Measurements from ENCODE around the gene KIF26A. TPM values are rescaled to one million over a fixed set of nuclear protein-coding genes. Genes with fewer than 3 reads are reported as not detected.

The KIF26A gene
- total and polyA plus RNA-seq, 2 of the 4 experiments (the other 2 are of a cell fraction), result not detected

- Histone ChIP-seq H2BK15ac (ENCODE audit: low read depth, low read length) (no peak overlapping the region), H3K4ac (ENCODE audit: low read depth, low read length) (no peak overlapping the region), H3K9me1 (ENCODE audit: insufficient read depth, low read length) (no peaks in the 10 kb centered on the region), H2AK9ac (replicated peaks; ENCODE audit: low read depth, low read length, poor library complexity) (no peak overlapping the region), H3K9me3 (ENCODE audit: control insufficient read depth, insufficient read depth, low read length) (peaks cover 48% of the 10 kb centered on the region), H4K8ac (ENCODE audit: low read depth in 2 of 2, low read length in 2 of 2) (no peak overlapping the region), H3K36me3 (ENCODE audit: control insufficient read depth, insufficient read depth, low read length) (no peaks in the 10 kb centered on the region), H3K79me1 (ENCODE audit: low read depth in 1 of 2, low read length in 2 of 2) (no peaks in the 10 kb centered on the region), H3K9ac (ENCODE audit: low read depth, low read length) (no peak overlapping the region), H3K23ac (ENCODE audit: low read depth, low read length) (no peak overlapping the region), H4K91ac (ENCODE audit: insufficient read depth, low read depth, low read length) (no peak overlapping the region), H3K4me2 (ENCODE audit: low read depth, low read length) (no peak overlapping the region), H3K27me3 (ENCODE audit: control insufficient read depth, insufficient read depth, low read length) (no peaks in the 10 kb centered on the region), H3K4me3 (ENCODE audit: insufficient read depth, low read depth, low read length) (no peak overlapping the region), H2BK20ac (ENCODE audit: low read depth, low read length) (no peak overlapping the region), H2BK5ac (ENCODE audit: low read depth, low read length, poor library complexity, severe bottlenecking) (no peak overlapping the region), H3K27ac (ENCODE audit: insufficient read depth, low read length) (no peak overlapping the region), H3K4me1 (ENCODE audit: control insufficient read depth, insufficient read depth, low read length) (no peaks in the 10 kb centered on the region), H2BK120ac (ENCODE audit: low read depth, low read length) (no peak overlapping the region), H3K14ac (replicated peaks; ENCODE audit: low read depth, low read length) (no peak overlapping the region), H2AFZ (replicated peaks; ENCODE audit: low read length, poor library complexity) (no peak overlapping the region), H4K20me1 (ENCODE audit: insufficient read depth, low read length) (no peaks in the 10 kb centered on the region), H3K56ac (ENCODE audit: extremely low read depth, insufficient read depth, low read length) (no peak overlapping the region), H2AK5ac (ENCODE audit: low read depth, low read length) (no peak overlapping the region), H4K5ac (ENCODE audit: low read depth, low read length) (no peak overlapping the region), H3K18ac (ENCODE audit: low read depth, low read length) (no peak overlapping the region)
- ChIA-PET CTCF (no interaction called here), POLR2A (ENCODE audit: unreplicated experiment) (no interaction called here)
- intact Hi-C loops (cut with micrococcal nuclease) (no loop called here), in situ Hi-C loops (cut with MboI; ENCODE audit: low sequenced_read_pairs) (no loop called here), dilution Hi-C loops (cut with HindIII; ENCODE audit: low sequenced_read_pairs, unreplicated experiment) (no loop called here)
- no peak for TF ChIP-seq CTCF (conservative IDR thresholded peaks at IDR 0.05; ENCODE audit: low read depth, low read length)
- TF ChIP-seq BHLHE40 (IDR thresholded peaks at IDR 0.05; ENCODE audit: low read depth, low read length), result no peak
- TF ChIP-seq NFE2L2 (IDR thresholded peaks at IDR 0.05; ENCODE audit: low read depth, low read length), result no peak
- no peak for TF ChIP-seq CHD1 (IDR thresholded peaks at IDR 0.05; ENCODE audit: low read depth, low read length)
- TF ChIP-seq MAZ (IDR thresholded peaks at IDR 0.05; ENCODE audit: borderline replicate concordance, low read depth, low read length), result no peak
- TF ChIP-seq CEBPB (IDR thresholded peaks at IDR 0.05; ENCODE audit: low read depth, low read length), result no peak
- TF ChIP-seq FOS (IDR thresholded peaks at IDR 0.05; ENCODE audit: low read depth, low read length), result no peak
- TF ChIP-seq SMC3 (IDR thresholded peaks at IDR 0.05; ENCODE audit: low read depth, low read length), result no peak
- no peak for TF ChIP-seq MXI1 (IDR thresholded peaks at IDR 0.05; ENCODE audit: borderline replicate concordance, low read depth, low read length)
- TF ChIP-seq, protein P1, sequence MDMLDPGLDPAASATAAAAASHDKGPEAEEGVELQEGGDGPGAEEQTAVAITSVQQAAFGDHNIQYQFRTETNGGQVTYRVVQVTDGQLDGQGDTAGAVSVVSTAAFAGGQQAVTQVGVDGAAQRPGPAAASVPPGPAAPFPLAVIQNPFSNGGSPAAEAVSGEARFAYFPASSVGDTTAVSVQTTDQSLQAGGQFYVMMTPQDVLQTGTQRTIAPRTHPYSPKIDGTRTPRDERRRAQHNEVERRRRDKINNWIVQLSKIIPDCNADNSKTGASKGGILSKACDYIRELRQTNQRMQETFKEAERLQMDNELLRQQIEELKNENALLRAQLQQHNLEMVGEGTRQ (IDR thresholded peaks at IDR 0.05; ENCODE audit: low read depth, low read length), result no peak
- no peak for TF ChIP-seq RCOR1 (IDR thresholded peaks at IDR 0.05; ENCODE audit: insufficient replicate concordance, low read length)
- no peak for TF ChIP-seq RFX5 (IDR thresholded peaks at IDR 0.05; ENCODE audit: low read depth, low read length)
- no peak for TF ChIP-seq RAD21 (IDR thresholded peaks at IDR 0.05; ENCODE audit: low read length)
- TF ChIP-seq MAFK (IDR thresholded peaks at IDR 0.05; ENCODE audit: low read depth, low read length), result no peak
- no peak for TF ChIP-seq POLR2A (IDR thresholded peaks at IDR 0.05; ENCODE audit: low read depth, low read length)
- TF ChIP-seq ELK1 (IDR thresholded peaks at IDR 0.05; ENCODE audit: borderline replicate concordance, low read depth, low read length), result no peak
- ATAC-seq (ENCODE audit: low read depth) (no peak), DNase-seq (no peak)
- no TSS peak for BruUV-seq (replicated peaks)
- 82% methylated on average over 10 of the region's 21 CpGs; no CpG with 5 or more reads in 1 of the 2 experiments for WGBS, 2 experiments (ENCODE audit: extremely low coverage in 2 of 2, insufficient read length in 1 of 2)
These were observed 77.4 kb downstream of the KIF26A start for GRCh38 chr14:104215706-104216334.

All from IMR-90 (cell line).